IMR-90 (cell line): Measurements from ENCODE around the gene CFAP206. TPM values are rescaled to one million over a fixed set of nuclear protein-coding genes. Genes with fewer than 3 reads are reported as not detected.

Experiments used
- ATAC-seq: fragments of 200-7000 bp; cut with Tn5 transposase; 2 replicates; pipeline ENCODE4 v1.9.1; 2020; ENCODE audit warnings: low read depth, mild to moderate bottlenecking, moderate library complexity
- BruUV-seq: library from RNA; stranded (reverse); fragments of 400-500 nt; replicated peaks from 2 replicates; lab custom pipeline; 2021; lab: Mats Ljungman, UMichigan
- CTCF ChIA-PET: fragments of 300-600 bp; formaldehyde crosslinking; extraction: SDS; loops from one replicate; lab custom pipeline; 2021; ENCODE audit warnings: antibody characterized with exemption; lab: Yijun Ruan, JAX
- POLR2A ChIA-PET: fragments of 300-600 bp; sonication (Branson Sonifier 250); formaldehyde crosslinking; loops from one replicate; lab custom pipeline; 2022; ENCODE audit warnings: antibody characterized with exemption; ENCODE audit not compliant: unreplicated experiment; lab: Charles Lee
- DNase-seq: peaks from one replicate; pipeline ENCODE4 v3.0.0; 2013
- H2AFZ ChIP-seq: replicated peaks from 2 replicates; pipeline ENCODE3; 2013; ENCODE audit warnings: low read length, mild to moderate bottlenecking; ENCODE audit not compliant: poor library complexity
- H2AK5ac ChIP-seq: 2 replicates; pipeline ENCODE4 v1.6.1; 2013; ENCODE audit warnings: low read depth, low read length, inconsistent platforms
- H2AK9ac ChIP-seq: replicated peaks from 2 replicates; pipeline ENCODE3; 2013; ENCODE audit warnings: mild to moderate bottlenecking, low read depth, low read length, moderate library complexity; ENCODE audit not compliant: poor library complexity
- H2BK120ac ChIP-seq: 2 replicates; pipeline ENCODE4 v1.6.1; 2013; ENCODE audit warnings: low read depth, low read length, inconsistent platforms
- H2BK15ac ChIP-seq: 3 replicates; pipeline ENCODE4 v1.6.1; 2013; ENCODE audit warnings: low read depth, low read length, inconsistent platforms
- H2BK20ac ChIP-seq: 2 replicates; pipeline ENCODE4 v1.6.1; 2013; ENCODE audit warnings: low read depth, mild to moderate bottlenecking, inconsistent platforms, low read length, moderate library complexity
- H2BK5ac ChIP-seq: 2 replicates; pipeline ENCODE4 v1.6.1; 2013; ENCODE audit warnings: mild to moderate bottlenecking, low read depth, low read length, inconsistent platforms; ENCODE audit not compliant: poor library complexity, severe bottlenecking
- H3K14ac ChIP-seq: replicated peaks from 2 replicates; pipeline ENCODE4 v1.6.1; 2013; ENCODE audit warnings: low read depth, low read length, inconsistent platforms
- H3K18ac ChIP-seq: 2 replicates; pipeline ENCODE4 v1.6.1; 2013; ENCODE audit warnings: low read depth, low read length, control low read depth
- H3K23ac ChIP-seq: 2 replicates; pipeline ENCODE4 v1.6.1; 2013; ENCODE audit warnings: low read depth, low read length, inconsistent platforms
- H3K27ac ChIP-seq: 2 replicates; pipeline ENCODE4 v1.5.1; 2013; ENCODE audit warnings: mild to moderate bottlenecking, control low read depth, low read length; ENCODE audit not compliant: insufficient read depth
- H3K27me3 ChIP-seq: 2 replicates; pipeline ENCODE4 v1.6.1; 2013; ENCODE audit warnings: low read length; ENCODE audit not compliant: control insufficient read depth, insufficient read depth
- H3K36me3 ChIP-seq: 2 replicates; pipeline ENCODE4 v1.6.1; 2013; ENCODE audit warnings: low read length, mixed read lengths; ENCODE audit not compliant: control insufficient read depth, insufficient read depth
- H3K4ac ChIP-seq: 2 replicates; pipeline ENCODE4 v1.6.1; 2013; ENCODE audit warnings: low read depth, low read length, inconsistent platforms
- H3K4me1 ChIP-seq: 2 replicates; pipeline ENCODE4 v1.6.1; 2013; ENCODE audit warnings: low read length, mixed read lengths; ENCODE audit not compliant: control insufficient read depth, insufficient read depth
- H3K4me2 ChIP-seq: 2 replicates; pipeline ENCODE4 v1.6.1; 2013; ENCODE audit warnings: low read depth, mild to moderate bottlenecking, control low read depth, low read length, moderate library complexity
- H3K4me3 ChIP-seq: 2 replicates; pipeline ENCODE4 v1.5.1; 2013; ENCODE audit warnings: low read depth, mild to moderate bottlenecking, control low read depth, low read length, moderate library complexity; ENCODE audit not compliant: insufficient read depth
- H3K56ac ChIP-seq: 2 replicates; pipeline ENCODE4 v1.6.1; 2013; ENCODE audit warnings: low read length, inconsistent platforms; ENCODE audit not compliant: insufficient read depth; ENCODE audit errors: extremely low read depth
- H3K79me1 ChIP-seq, 2 experiments: 2 replicates each; pipeline ENCODE4 v1.6.1; 2013; ENCODE audit warnings: low read length in 2 of 2, inconsistent platforms in 1 of 2, low read depth in 1 of 2
- H3K9ac ChIP-seq: 2 replicates; pipeline ENCODE4 v1.6.1; 2013; ENCODE audit warnings: low read depth, low read length, control low read depth
- H3K9me1 ChIP-seq: 2 replicates; pipeline ENCODE4 v1.6.1; 2013; ENCODE audit warnings: low read length, inconsistent platforms; ENCODE audit not compliant: insufficient read depth
- H3K9me3 ChIP-seq: 2 replicates; pipeline ENCODE4 v1.6.1; 2013; ENCODE audit warnings: low read length; ENCODE audit not compliant: control insufficient read depth, insufficient read depth
- H4K20me1 ChIP-seq: 2 replicates; pipeline ENCODE4 v1.6.1; 2013; ENCODE audit warnings: low read length, inconsistent platforms; ENCODE audit not compliant: insufficient read depth
- H4K5ac ChIP-seq: 2 replicates; pipeline ENCODE4 v1.6.1; 2013; ENCODE audit warnings: mild to moderate bottlenecking, low read depth, low read length, control low read depth
- H4K8ac ChIP-seq, 2 experiments: 2 replicates each; pipeline ENCODE4 v1.6.1; 2013; ENCODE audit warnings: low read depth in 2 of 2, low read length in 2 of 2, control low read depth in 1 of 2, inconsistent platforms in 1 of 2
- H4K91ac ChIP-seq: 2 replicates; pipeline ENCODE4 v1.6.1; 2013; ENCODE audit warnings: low read depth, low read length, inconsistent platforms; ENCODE audit not compliant: insufficient read depth
- BHLHE40 ChIP-seq: fragments of 150-350 bp; IDR thresholded peaks from 2 replicates; pipeline ENCODE4 v1.6.1; 2016; ENCODE audit warnings: mild to moderate bottlenecking, low read depth, low read length
- CEBPB ChIP-seq: IDR thresholded peaks from 2 replicates; pipeline ENCODE4 v1.6.1; 2012; ENCODE audit warnings: low read depth, low read length, improper control_type of control experiment
- CHD1 ChIP-seq: IDR thresholded peaks from 2 replicates; pipeline ENCODE4 v1.6.1; 2012; ENCODE audit warnings: low read depth, low read length, improper control_type of control experiment
- CTCF ChIP-seq: conservative IDR thresholded peaks from 2 replicates; pipeline ENCODE4 v1.5.1; 2012; ENCODE audit warnings: mild to moderate bottlenecking, low read depth, low read length, improper control_type of control experiment
- ELK1 ChIP-seq: fragments of 150-350 bp; IDR thresholded peaks from 2 replicates; pipeline ENCODE4 v1.6.1; 2016; ENCODE audit warnings: low read depth, mild to moderate bottlenecking, low read length, moderate library complexity, borderline replicate concordance
- FOS ChIP-seq: fragments of 150-350 bp; IDR thresholded peaks from 2 replicates; pipeline ENCODE4 v1.6.1; 2016; ENCODE audit warnings: low read depth, low read length
- MAFK ChIP-seq: IDR thresholded peaks from 2 replicates; pipeline ENCODE4 v1.6.1; 2012; ENCODE audit warnings: low read depth, low read length, improper control_type of control experiment
- MAZ ChIP-seq: IDR thresholded peaks from 2 replicates; pipeline ENCODE4 v1.6.1; 2012; ENCODE audit warnings: low read depth, mild to moderate bottlenecking, low read length, improper control_type of control experiment, moderate library complexity, borderline replicate concordance
- MXI1 ChIP-seq: IDR thresholded peaks from 2 replicates; pipeline ENCODE4 v1.6.1; 2012; ENCODE audit warnings: low read depth, mild to moderate bottlenecking, low read length, moderate library complexity, borderline replicate concordance
- NFE2L2 ChIP-seq: fragments of 150-350 bp; IDR thresholded peaks from 2 replicates; pipeline ENCODE4 v1.6.1; 2016; ENCODE audit warnings: low read depth, mild to moderate bottlenecking, low read length
- POLR2A ChIP-seq: IDR thresholded peaks from 2 replicates; pipeline ENCODE4 v1.6.1; 2012; ENCODE audit warnings: mild to moderate bottlenecking, low read depth, low read length
- RAD21 ChIP-seq: IDR thresholded peaks from 2 replicates; pipeline ENCODE4 v1.6.1; 2012; ENCODE audit warnings: low read length, improper control_type of control experiment
- RCOR1 ChIP-seq: IDR thresholded peaks from 2 replicates; pipeline ENCODE4 v1.6.1; 2012; ENCODE audit warnings: mild to moderate bottlenecking, low read length, improper control_type of control experiment; ENCODE audit not compliant: insufficient replicate concordance
- RFX5 ChIP-seq: IDR thresholded peaks from 2 replicates; pipeline ENCODE4 v1.8.0; 2012; ENCODE audit warnings: low read depth, mild to moderate bottlenecking, low read length, moderate library complexity
- SMC3 ChIP-seq: fragments of 150-350 bp; IDR thresholded peaks from 2 replicates; pipeline ENCODE4 v1.6.1; 2016; ENCODE audit warnings: low read depth, mild to moderate bottlenecking, antibody characterized with exemption, low read length, moderate library complexity
- USF2 ChIP-seq: fragments of 150-350 bp; IDR thresholded peaks from 2 replicates; pipeline ENCODE4 v1.6.1; 2017; ENCODE audit warnings: mild to moderate bottlenecking, antibody characterized with exemption, low read length, low read depth
- WGBS, 2 experiments: methylation state at CpG; one replicate each; pipeline versions ENCODE4 v1.1.5 to v1.1.7; 2013; ENCODE audit warnings: missing lambda C conversion rate in 2 of 2; ENCODE audit not compliant: insufficient read length in 1 of 2; ENCODE audit errors: extremely low coverage in 2 of 2; 5-methylcytosine and 5-hydroxymethylcytosine counted together
- dilution Hi-C: fragments of 300-500 bp; cut with HindIII; formaldehyde crosslinking; loops from one replicate; pipeline ENCODE4 v1.14.3; 2018; ENCODE audit warnings: low sequenced_read_pairs; ENCODE audit not compliant: unreplicated experiment
- in situ Hi-C: fragments of 300-500 bp; cut with MboI; formaldehyde crosslinking; loops from 3 replicates; pipeline ENCODE4 v1.14.3; 2019; ENCODE audit warnings: low sequenced_read_pairs, inconsistent platforms, mixed read lengths
- intact Hi-C: fragments of 100-400 bp; cut with micrococcal nuclease; formaldehyde crosslinking; loops from 2 replicates; pipeline ENCODE4 v1.10.0; 2022
- polyA plus RNA-seq, 3 experiments: library from polyadenylated mRNA; depleted of rRNA; stranded (reverse); fragments of >200 nt; gene quantifications; 2 replicates each; pipeline ENCODE4 v1.2.3, GENCODE V29; 2012; ENCODE audit warnings: low replicate concordance in 1 of 3
- total RNA-seq: library from RNA; depleted of rRNA; stranded (reverse); fragments of >200 nt; gene quantifications from 2 replicates; pipeline ENCODE4 v1.2.3, GENCODE V29; 2012

The CFAP206 gene
- total and polyA plus RNA-seq, 2 of the 4 experiments (the other 2 are of a cell fraction), result under 0.01 to 0.09 TPM

GRCh38 chr6:87366899-87367298 lies 40.9 kb upstream of the CFAP206 start:
- Histone ChIP-seq H4K5ac (no peak overlapping the region), H4K20me1 (no peaks in the 10 kb centered on the region), H3K18ac (no peak overlapping the region), H3K4ac (no peak overlapping the region), H2BK20ac (no peak overlapping the region), H3K14ac (no peak overlapping the region), H2AK5ac (no peak overlapping the region), H4K8ac (no peak overlapping the region), H3K9ac (no peak overlapping the region), H3K4me1 (no peaks in the 10 kb centered on the region), H3K36me3 (no peaks in the 10 kb centered on the region), H3K56ac (no peak overlapping the region), H3K27ac (no peak overlapping the region), H2AFZ (no peak overlapping the region), H2BK120ac (no peak overlapping the region), H3K9me3 (peaks cover 2% of the 10 kb centered on the region; the same call in 1 of the 2 replicates), H3K27me3 (no peaks in the 10 kb centered on the region), H2AK9ac (no peak overlapping the region), H3K23ac (no peak overlapping the region), H3K79me1 (no peaks in the 10 kb centered on the region), H3K4me3 (no peak overlapping the region), H3K4me2 (no peak overlapping the region), H2BK15ac (no peak overlapping the region), H2BK5ac (no peak overlapping the region), H3K9me1 (no peaks in the 10 kb centered on the region), H4K91ac (no peak overlapping the region)
- dilution Hi-C loops (no loop called here), in situ Hi-C loops (no loop called here), intact Hi-C loops (no loop called here)
- no TSS peak for BruUV-seq
- DNase-seq, result no peak
- POLR2A ChIA-PET, result no interaction called here
- ATAC-seq, result no peak
- no CpG with 5 or more reads among the region's 3 CpGs for WGBS, 2 experiments
- CTCF ChIA-PET, result interaction anchor here (0.6 kb wide), 1 partner anchor 334 kb away, joined by 3 read pairs; no protein-coding TSS in a partner anchor
- TF ChIP-seq CHD1 (no peak), CEBPB (no peak), ELK1 (no peak), MXI1 (no peak), RFX5 (no peak), CTCF (no peak), USF2 (no peak), MAFK (no peak), RAD21 (no peak), POLR2A (no peak), SMC3 (no peak), BHLHE40 (no peak), FOS (no peak), MAZ (no peak), NFE2L2 (no peak), RCOR1 (no peak)
